GM23338 (cell line): Measurements from ENCODE around the gene KCNAB1. TPM values are rescaled to one million over a fixed set of nuclear protein-coding genes. Genes with fewer than 3 reads are reported as not detected.

Source experiments
- ATAC-seq: fragments of 200-7000 bp; cut with Tn5 transposase; 3 replicates; pipeline ENCODE4 v1.9.1; 2020
- DNase-seq: peaks from one replicate; pipeline ENCODE4 v3.0.0-alpha.2; 2015; ENCODE audit warnings: low spot score
- H2AFZ ChIP-seq: fragments of 200-600 bp; sonication (generic); 2 replicates; pipeline ENCODE4 v1.8.0; 2016; ENCODE audit warnings: antibody characterized with exemption, mild to moderate bottlenecking, moderate library complexity
- H3F3A ChIP-seq: fragments of 200-600 bp; sonication (generic); replicated peaks from 2 replicates; pipeline ENCODE4 v1.8.0; 2017; ENCODE audit warnings: antibody characterized with exemption, mixed run types, low read depth
- H3K27ac ChIP-seq: fragments of 200-600 bp; sonication (generic); 2 replicates; pipeline ENCODE4 v1.6.1; 2016; ENCODE audit warnings: low read depth
- H3K27me3 ChIP-seq: fragments of 200-600 bp; sonication (generic); 2 replicates; pipeline ENCODE4 v1.8.0; 2016; ENCODE audit warnings: mild to moderate bottlenecking, mixed run types, moderate library complexity; ENCODE audit not compliant: insufficient read depth
- H3K36me3 ChIP-seq: fragments of 200-600 bp; sonication (generic); 2 replicates; pipeline ENCODE4 v1.8.0; 2016; ENCODE audit warnings: mild to moderate bottlenecking; ENCODE audit not compliant: insufficient read depth
- H3K4me1 ChIP-seq: fragments of 200-600 bp; sonication (generic); 2 replicates; pipeline ENCODE4 v1.8.0; 2016; ENCODE audit warnings: mild to moderate bottlenecking, moderate library complexity; ENCODE audit not compliant: insufficient read depth
- H3K4me2 ChIP-seq: fragments of 200-600 bp; sonication (generic); 2 replicates; pipeline ENCODE4 v1.7.1; 2017; ENCODE audit warnings: mixed run types
- H3K4me3 ChIP-seq: fragments of 200-600 bp; sonication (generic); 2 replicates; pipeline ENCODE4 v1.6.1; 2016; ENCODE audit warnings: mixed run types
- H3K79me2 ChIP-seq: fragments of 200-600 bp; sonication (generic); replicated peaks from 2 replicates; pipeline ENCODE4 v1.8.0; 2017; ENCODE audit warnings: mild to moderate bottlenecking; ENCODE audit not compliant: insufficient read depth
- H3K9me2 ChIP-seq: fragments of 200-600 bp; sonication (generic); 2 replicates; pipeline ENCODE4 v1.8.0; 2017; ENCODE audit not compliant: insufficient read depth
- H4K20me1 ChIP-seq: fragments of 200-600 bp; sonication (generic); replicated peaks from 2 replicates; pipeline ENCODE4 v1.8.0; 2017; ENCODE audit warnings: mild to moderate bottlenecking; ENCODE audit not compliant: insufficient read depth
- H3K27ac Mint-ChIP-seq: 2 replicates; pipeline ENCODE4 v1.8.0; 2020; ENCODE audit warnings: inconsistent platforms, mild to moderate bottlenecking, moderate library complexity, mixed read lengths
- H3K27me3 Mint-ChIP-seq: 3 replicates; pipeline ENCODE4 v1.8.0; 2022; ENCODE audit warnings: low read depth, mild to moderate bottlenecking, moderate library complexity, mixed read lengths, inconsistent platforms; ENCODE audit not compliant: insufficient read depth, poor library complexity
- H3K36me3 Mint-ChIP-seq: 3 replicates; pipeline ENCODE4 v1.8.0; 2021; ENCODE audit warnings: low read depth, mild to moderate bottlenecking, inconsistent platforms, moderate library complexity, mixed read lengths
- H3K4me1 Mint-ChIP-seq: 3 replicates; pipeline ENCODE4 v1.8.0; 2020; ENCODE audit warnings: mild to moderate bottlenecking, inconsistent platforms, mixed read lengths
- H3K4me3 Mint-ChIP-seq: 3 replicates; pipeline ENCODE4 v1.8.0; 2021; ENCODE audit warnings: moderate library complexity, mild to moderate bottlenecking, inconsistent platforms, mixed read lengths
- H3K9me3 Mint-ChIP-seq: 3 replicates; pipeline ENCODE4 v1.8.0; 2020; ENCODE audit warnings: moderate library complexity, mild to moderate bottlenecking, inconsistent platforms, mixed read lengths
- CTCF ChIP-seq, 2 experiments: fragments of 200-600 bp in 1 of 2; sonication (generic) in 1 of 2; conservative IDR thresholded peaks; 2 replicates each; pipeline versions ENCODE4 v1.5.1 to v1.6.1; 2016 to 2017; ENCODE audit warnings: antibody characterized with exemption in 2 of 2, low read depth in 2 of 2, mild to moderate bottlenecking in 2 of 2, moderate library complexity in 1 of 2
- EZH2 ChIP-seq: fragments of 200-600 bp; sonication (generic); IDR thresholded peaks from one replicate; pipeline ENCODE4 v1.8.0; 2017; ENCODE audit warnings: antibody characterized with exemption, mild to moderate bottlenecking, low read depth; ENCODE audit not compliant: unreplicated experiment
- EZH2phosphoT487 ChIP-seq: fragments of 200-600 bp; sonication (generic); IDR thresholded peaks from one replicate; pipeline ENCODE4 v1.8.1; 2018; ENCODE audit warnings: antibody characterized with exemption; ENCODE audit not compliant: unreplicated experiment
- JUNB ChIP-seq: IDR thresholded peaks from one replicate; pipeline ENCODE4 v1.6.1; 2016; ENCODE audit warnings: antibody characterized with exemption; ENCODE audit not compliant: unreplicated experiment
- NANOG ChIP-seq: IDR thresholded peaks from 2 replicates; pipeline ENCODE4 v1.6.1; 2016; ENCODE audit warnings: antibody characterized with exemption, borderline replicate concordance
- POLR2AphosphoS5 ChIP-seq: IDR thresholded peaks from 2 replicates; pipeline ENCODE4 v1.6.1; 2016; ENCODE audit warnings: antibody characterized with exemption, low read depth
- REST ChIP-seq: IDR thresholded peaks from one replicate; pipeline ENCODE4 v1.6.1; 2018; ENCODE audit warnings: antibody characterized with exemption; ENCODE audit not compliant: unreplicated experiment
- STAT1 ChIP-seq: IDR thresholded peaks from one replicate; pipeline ENCODE4 v1.6.1; 2016; ENCODE audit warnings: antibody characterized with exemption; ENCODE audit not compliant: unreplicated experiment
- ZNF114 ChIP-seq: fragments of 250-450 bp; sonication (Bioruptor Pico); IDR thresholded peaks from 2 replicates; pipeline ENCODE4 v1.5.0; 2020; ENCODE audit warnings: mild to moderate bottlenecking, moderate library complexity
- ZNF462 ChIP-seq: fragments of 250-450 bp; sonication (Bioruptor Pico); IDR thresholded peaks from 2 replicates; pipeline ENCODE4 v1.5.0; 2020; ENCODE audit warnings: mild to moderate bottlenecking, moderate library complexity
- polyA plus RNA-seq: library from polyadenylated mRNA; unstranded; fragments of >200 nt; fragmentation: Nextera tagmentation; extraction: Ambion mirVana; gene quantifications from 2 replicates; pipeline ENCODE4 v1.2.1, GENCODE V29; 2016
- total RNA-seq: library from RNA; depleted of rRNA; stranded (reverse); fragments of >200 nt; shearing (Covaris generic); gene quantifications from 2 replicates; pipeline ENCODE4 v1.2.3, GENCODE V29; 2014

KCNAB1 gene
- total and polyA plus RNA-seq, 2 experiments from 2014 or later: 0.69 to 2.6 TPM

GRCh38 chr3:156311431-156311830 is 191.1 kb downstream of the KCNAB1 start:
- Histone ChIP-seq H2AFZ (peak overlapping the region; percentile 75), H3K27ac (no peak overlapping the region), H3K36me3 (no peaks in the 10 kb centered on the region), H4K20me1 (no peaks in the 10 kb centered on the region), H3K4me2 (0 out of 2 replicates have a peak overlapping the region, but pooled peaks have one; percentile 12), H3K4me3 (no peak overlapping the region), H3K79me2 (no peaks in the 10 kb centered on the region), H3K27me3 (no peaks in the 10 kb centered on the region), H3K4me1 (peaks cover 10% of the 10 kb centered on the region), H3K9me2 (0 out of 2 replicates have a peak, but pooled peaks cover 9% of the 10 kb centered on the region), H3F3A (no peaks in the 10 kb centered on the region)
- Mint-ChIP-seq H3K4me1 (peaks cover 15% of the 10 kb centered on the region), H3K27ac (no peak overlapping the region), H3K36me3 (no peaks in the 10 kb centered on the region), H3K27me3 (peaks cover 4% of the 10 kb centered on the region), H3K9me3 (no peaks in the 10 kb centered on the region), H3K4me3 (no peak overlapping the region)
- no peak for TF ChIP-seq EZH2phosphoT487
- TF ChIP-seq POLR2AphosphoS5: no peak
- no peak for TF ChIP-seq JUNB
- TF ChIP-seq ZNF462 (CRISPR knock-in tag): 0 out of 2 replicates have a peak, but pooled peaks have one; percentile 73
- ATAC-seq (peak; percentile 65), DNase-seq (peak; percentile 41)

- no peaks in the 10 kb centered on the region for H3K36me3 Mint-ChIP-seq
- no peaks in the 10 kb centered on the region for H3F3A ChIP-seq
- H4K20me1 ChIP-seq: no peaks in the 10 kb centered on the region
- H3K4me3 Mint-ChIP-seq: no peak overlapping the region
- H3K36me3 ChIP-seq: no peaks in the 10 kb centered on the region
- peaks cover 10% of the 10 kb centered on the region for H3K4me1 ChIP-seq
- no peak overlapping the region for H3K27ac Mint-ChIP-seq
- H3K27ac ChIP-seq: no peak overlapping the region
- H3K9me2 ChIP-seq: 0 out of 2 replicates have a peak, but pooled peaks cover 9% of the 10 kb centered on the region
- peak overlapping the region; percentile 75 for H2AFZ ChIP-seq
- H3K27me3 Mint-ChIP-seq: peaks cover 2% of the 10 kb centered on the region
- no peaks in the 10 kb centered on the region for H3K79me2 ChIP-seq
- 0 out of 2 replicates have a peak overlapping the region, but pooled peaks have one; percentile 12 for H3K4me2 ChIP-seq
- H3K27me3 ChIP-seq: no peaks in the 10 kb centered on the region
- DNase-seq (no peak), ATAC-seq (no peak)
- peaks cover 19% of the 10 kb centered on the region for H3K4me1 Mint-ChIP-seq
- H3K9me3 Mint-ChIP-seq: no peaks in the 10 kb centered on the region
- no peak overlapping the region for H3K4me3 ChIP-seq
- TF ChIP-seq NANOG (no peak), ZNF114 (CRISPR knock-in tag) (no peak), EZH2 (no peak), REST (no peak), CTCF (conservative IDR thresholded peaks at IDR 0.05; ENCODE audit: low read depth in 2 of 2) (no peak), STAT1 (no peak), POLR2AphosphoS5 (no peak), JUNB (no peak)
These were observed 191.6 kb downstream of the KCNAB1 start for GRCh38 chr3:156311930-156312329.
